HCT116 (cell line): Measurements from ENCODE around the gene DPYD. TPM values are rescaled to one million over a fixed set of nuclear protein-coding genes. Genes with fewer than 3 reads are reported as not detected.

Experiments used
- ATAC-seq: fragments of 200-7000 bp; cut with Tn5 transposase; 2 replicates; pipeline ENCODE4 v1.9.1; 2020; ENCODE audit warnings: mild to moderate bottlenecking, moderate library complexity
- BruUV-seq: library from RNA; stranded (reverse); fragments of 400-500 nt; replicated peaks from 2 replicates; lab custom pipeline; 2021; lab: Mats Ljungman, UMichigan
- CTCF ChIA-PET: fragments of 300-600 bp; sonication (Branson Sonifier 250); formaldehyde crosslinking; loops from one replicate; lab custom pipeline; 2021; ENCODE audit warnings: antibody characterized with exemption; lab: Charles Lee
- POLR2A ChIA-PET: fragments of 300-600, 350-600 bp; sonication (Branson Sonifier 250); formaldehyde crosslinking; loops from one replicate; lab custom pipeline; 2021; ENCODE audit warnings: antibody characterized with exemption; lab: Charles Lee
- RAD21 ChIA-PET, 2 experiments: fragments of 300-600 bp; sonication (Branson Sonifier 250); formaldehyde crosslinking; loops; one replicate each; lab custom pipeline; 2023; ENCODE audit warnings: low total read pairs in 2 of 2; ENCODE audit not compliant: uncharacterized antibody in 2 of 2, unreplicated experiment in 2 of 2, low non-redundant PET in 1 of 2; lab: Charles Lee
- DNase-seq: peaks from one replicate; pipeline ENCODE4 v3.0.0-alpha.2; 2010; ENCODE audit warnings: low read depth, low spot score
- H2AFZ ChIP-seq: fragments of 200-600 bp; shearing (Covaris generic), sonication (generic); 2 replicates; pipeline ENCODE4 v1.6.1; 2017; ENCODE audit warnings: low read depth, mixed run types, mixed read lengths, antibody characterized with exemption, low read length; ENCODE audit not compliant: poor library complexity, severe bottlenecking
- H3K27ac ChIP-seq: 2 replicates; pipeline ENCODE4 v1.5.1; 2012; ENCODE audit warnings: low read depth, low read length
- H3K27me3 ChIP-seq: fragments of 200-600 bp; sonication (generic); 2 replicates; pipeline ENCODE4 v1.6.1; 2016; ENCODE audit warnings: mixed run types, low read length, mixed read lengths; ENCODE audit not compliant: insufficient read depth
- H3K36me3 ChIP-seq, 2 experiments: fragments of 200-500 bp in 1 of 2; fragments of 200-600 bp in 1 of 2; sonication (Bioruptor generic) in 1 of 2; sonication (generic) in 1 of 2; 2 replicates each; pipeline versions ENCODE4 v1.5.1 to v1.6.1; 2014 to 2016; ENCODE audit warnings: low read length in 2 of 2, inconsistent platforms in 1 of 2, mixed read lengths in 1 of 2, mixed run types in 1 of 2; ENCODE audit not compliant: insufficient read depth in 2 of 2, control insufficient read depth in 1 of 2
- H3K4me1 ChIP-seq, 2 experiments: fragments of 200-600 bp in 1 of 2; sonication (generic) in 1 of 2; 2 replicates each; pipeline versions ENCODE4 v1.5.1 to v1.6.1; 2012 to 2017; ENCODE audit warnings: low read length in 2 of 2, inconsistent platforms in 1 of 2, mild to moderate bottlenecking in 1 of 2, mixed read lengths in 1 of 2, mixed run types in 1 of 2, moderate library complexity in 1 of 2; ENCODE audit not compliant: insufficient read depth in 2 of 2, control insufficient read depth in 1 of 2
- H3K4me2 ChIP-seq: fragments of 200-600 bp; sonication (generic); 2 replicates; pipeline ENCODE4 v1.6.1; 2017; ENCODE audit warnings: mixed run types, low read length, mixed read lengths
- H3K4me3 ChIP-seq, 2 experiments: fragments of 200-600 bp in 1 of 2; sonication (generic) in 1 of 2; replicated peaks in 1 of 2; 2 replicates each; pipeline ENCODE4 v1.5.1; 2011 to 2016; ENCODE audit warnings: low read length in 2 of 2, control low read depth in 1 of 2, low read depth in 1 of 2, mild to moderate bottlenecking in 1 of 2, mixed read lengths in 1 of 2, mixed run types in 1 of 2
- H3K79me2 ChIP-seq: fragments of 200-600 bp; sonication (generic); 2 replicates; pipeline ENCODE4 v1.6.1; 2017; ENCODE audit warnings: mild to moderate bottlenecking, mixed run types, low read length, moderate library complexity, mixed read lengths; ENCODE audit not compliant: insufficient read depth
- H3K9ac ChIP-seq: fragments of 200-600 bp; sonication (generic); 2 replicates; pipeline ENCODE4 v1.6.1; 2016; ENCODE audit warnings: low read length, mixed read lengths
- H3K9me2 ChIP-seq: fragments of 200-600 bp; sonication (generic), shearing (Covaris generic); 2 replicates; pipeline ENCODE4 v1.6.1; 2017; ENCODE audit warnings: mixed run types, mild to moderate bottlenecking, moderate library complexity; ENCODE audit not compliant: insufficient read depth
- H3K9me3 ChIP-seq, 2 experiments: fragments of 200-500 bp in 1 of 2; fragments of 200-600 bp in 1 of 2; sonication (Bioruptor generic) in 1 of 2; sonication (generic) in 1 of 2; 2 replicates each; pipeline ENCODE4 v1.6.1; 2014 to 2017; ENCODE audit warnings: low read length in 2 of 2, mixed read lengths in 2 of 2, inconsistent platforms in 1 of 2, low read depth in 1 of 2, mild to moderate bottlenecking in 1 of 2, mixed run types in 1 of 2, moderate library complexity in 1 of 2; ENCODE audit not compliant: control insufficient read depth in 1 of 2, insufficient read depth in 1 of 2
- H4K20me1 ChIP-seq: fragments of 200-600 bp; sonication (generic), shearing (Covaris generic); 2 replicates; pipeline ENCODE4 v1.6.1; 2017; ENCODE audit warnings: mixed run types, mild to moderate bottlenecking, moderate library complexity; ENCODE audit not compliant: insufficient read depth
- EZH2phosphoT487 ChIP-seq: fragments of 200-600 bp; IDR thresholded peaks from 2 replicates; pipeline ENCODE4 v1.6.1; 2018; ENCODE audit warnings: antibody characterized with exemption, borderline replicate concordance
- POLR2A ChIP-seq: IDR thresholded peaks from 2 replicates; pipeline ENCODE4 v1.7.0; 2011; ENCODE audit warnings: borderline replicate concordance; ENCODE audit not compliant: insufficient read depth, insufficient read length; ENCODE audit errors: extremely low read depth
- POLR2AphosphoS5 ChIP-seq: IDR thresholded peaks from 2 replicates; pipeline ENCODE4 v1.6.1; 2011; ENCODE audit warnings: mild to moderate bottlenecking, low read depth, low read length, moderate library complexity
- RAD21 ChIP-seq: IDR thresholded peaks from 2 replicates; pipeline ENCODE4 v1.6.1; 2012; ENCODE audit warnings: low read depth, mild to moderate bottlenecking
- SIN3A ChIP-seq: IDR thresholded peaks from 2 replicates; pipeline ENCODE4 v1.6.1; 2012; ENCODE audit warnings: low read depth
- TCF7L2 ChIP-seq: IDR thresholded peaks from 2 replicates; pipeline ENCODE4 v1.7.0; 2011; ENCODE audit warnings: borderline replicate concordance, inconsistent platforms; ENCODE audit not compliant: insufficient read depth, insufficient read length; ENCODE audit errors: extremely low read depth
- YY1 ChIP-seq: IDR thresholded peaks from 2 replicates; pipeline ENCODE4 v1.6.1; 2011; ENCODE audit warnings: low read length, low read depth, moderate library complexity, mild to moderate bottlenecking; ENCODE audit not compliant: insufficient replicate concordance; ENCODE audit errors: extremely low read depth
- ZBTB33 ChIP-seq: IDR thresholded peaks from 2 replicates; pipeline ENCODE4 v1.6.1; 2011; ENCODE audit warnings: mild to moderate bottlenecking, low read length, moderate library complexity; ENCODE audit not compliant: insufficient replicate concordance; ENCODE audit errors: extremely low read depth
- ZNF274 ChIP-seq: fragments of 200-500 bp; sonication (Bioruptor generic); IDR thresholded peaks from 2 replicates; pipeline ENCODE4 v1.6.1; 2014; ENCODE audit warnings: mild to moderate bottlenecking, low read depth, low read length, inconsistent platforms
- intact Hi-C: fragments of 100-400 bp; cut with micrococcal nuclease; formaldehyde crosslinking; loops from 2 replicates; pipeline ENCODE4 v1.10.0; 2022
- total RNA-seq: library from RNA; stranded (reverse); gene quantifications from one replicate; pipeline ENCODE4 v1.2.1, GENCODE V29; 2021; ENCODE audit not compliant: unreplicated experiment

DPYD gene
- total RNA-seq, 1 experiment from 2014 or later: 1.7 TPM

GRCh38 chr1:97314685-97315084 is 606.1 kb downstream of the DPYD start:
- TF ChIP-seq EZH2phosphoT487: no peak
- no peak for TF ChIP-seq RAD21
- TF ChIP-seq SIN3A: no peak
- no peak for TF ChIP-seq YY1
- TF ChIP-seq ZBTB33: no peak
- no peak for TF ChIP-seq TCF7L2
- no peak for TF ChIP-seq POLR2AphosphoS5
- no peak for TF ChIP-seq POLR2A
- TF ChIP-seq ZNF274: no peak
- H3K79me2 ChIP-seq: no peaks in the 10 kb centered on the region
- H3K9ac ChIP-seq: no peak overlapping the region
- BruUV-seq: no TSS peak
- H3K36me3 ChIP-seq: no peaks in the 10 kb centered on the region
- no peaks in the 10 kb centered on the region for H3K27me3 ChIP-seq
- H3K4me2 ChIP-seq: no peak overlapping the region
- H3K4me3 ChIP-seq: no peak overlapping the region
- ChIA-PET RAD21 (no interaction called here), POLR2A (no interaction called here), CTCF (interaction anchor here (0.7 kb wide), 1 partner anchor 176 kb away, joined by 4 read pairs; no protein-coding TSS in a partner anchor)
- no peaks in the 10 kb centered on the region for H3K9me3 ChIP-seq
- ATAC-seq: no peak
- no peaks in the 10 kb centered on the region for H3K4me1 ChIP-seq
- intact Hi-C loops: no loop called here
- DNase-seq: no peak
- H2AFZ ChIP-seq: no peak overlapping the region
- no peaks in the 10 kb centered on the region for H3K9me2 ChIP-seq
- no peak overlapping the region for H3K27ac ChIP-seq
- no peaks in the 10 kb centered on the region for H4K20me1 ChIP-seq
